OCI-LY7 (cell line): ENCODE results near the gene FRS2.

ENCODE experiments used
- CTCF ChIP-seq: fragments of 200-600 bp; sonication (generic); conservative IDR thresholded peaks from 2 replicates; pipeline ENCODE4 v1.5.1; 2014; ENCODE audit warnings: mild to moderate bottlenecking, antibody characterized with exemption, low read length, moderate library complexity, mixed read lengths
- EZH2phosphoT487 ChIP-seq: fragments of 200-600 bp; sonication (generic); IDR thresholded peaks from 2 replicates; pipeline ENCODE4 v1.6.1; 2018; ENCODE audit warnings: low read depth, borderline replicate concordance, mild to moderate bottlenecking, mixed run types, antibody characterized with exemption, low read length, moderate library complexity, mixed read lengths

DNA sequence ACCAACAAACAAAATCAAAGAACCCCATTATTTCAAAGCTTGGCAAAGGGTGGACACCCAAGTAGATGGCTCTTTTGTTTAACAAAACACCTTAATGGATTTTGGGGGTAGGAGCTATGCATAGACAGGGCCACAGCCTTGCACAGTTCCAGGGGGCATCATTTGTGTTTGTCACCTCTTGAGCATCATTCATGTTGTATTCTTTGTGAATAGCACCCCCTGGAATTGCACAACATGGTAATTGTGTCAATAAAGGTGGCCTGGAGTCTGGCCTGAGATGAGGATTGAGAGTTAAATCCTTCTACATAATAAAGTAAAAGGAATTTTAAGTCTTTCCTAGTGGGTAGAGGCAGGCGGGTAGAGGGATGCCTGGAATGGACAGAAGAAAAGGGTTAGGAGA, 3.3 kb upstream of the FRS2 start:
- peak; percentile 43; the same call in 1 of the 2 replicates for TF ChIP-seq CTCF
- no peak for TF ChIP-seq EZH2phosphoT487
